Measurements from ENCODE around the gene GET3. TPM values are rescaled to one million over a fixed set of nuclear protein-coding genes. Genes with fewer than 3 reads are reported as not detected.

Gene GET3
- total and polyA plus RNA-seq, 5 donors from 2014 or later, result 37.9 to 91.2 (median 72.7) TPM

DNA sequence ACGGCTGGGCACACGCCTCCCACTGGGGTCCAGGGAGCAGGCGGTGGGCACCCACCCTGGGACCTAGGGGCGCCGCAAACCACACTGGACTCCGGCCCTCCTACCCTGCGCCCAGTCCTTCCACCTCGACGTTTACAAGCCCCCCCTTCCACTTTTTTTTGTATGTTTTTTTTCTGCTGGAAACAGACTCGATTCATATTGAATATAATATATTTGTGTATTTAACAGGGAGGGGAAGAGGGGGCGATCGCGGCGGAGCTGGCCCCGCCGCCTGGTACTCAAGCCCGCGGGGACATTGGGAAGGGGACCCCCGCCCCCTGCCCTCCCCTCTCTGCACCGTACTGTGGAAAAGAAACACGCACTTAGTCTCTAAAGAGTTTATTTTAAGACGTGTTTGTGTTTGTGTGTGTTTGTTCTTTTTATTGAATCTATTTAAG is 55.6 kb downstream of the GET3 start:
- Mint-ChIP-seq H3K36me3 (no peaks in the 10 kb centered on the region), H3K27me3 (peaks cover 27% of the 10 kb centered on the region), H3K27ac (peak overlapping the region; percentile 97 to 100 (median 98)), H3K4me1 (peaks cover 9 to 47% (median 33%) of the 10 kb centered on the region in 4 donors), H3K9me3 (peaks cover 0 to 14% (median 0%) of the 10 kb centered on the region in 7 donors), H3K4me3 (peak overlapping the region; percentile 95 to 100 (median 97))
- no peaks in the 10 kb centered on the region for H3K36me3 ChIP-seq (ENCODE audit: control insufficient read depth, insufficient read depth, low read length)
- DNase-seq (peak in 2 of 3 donors; percentile 26 to 37), ATAC-seq (ENCODE audit: low read depth in 2 of 2) (no peak)
- peaks cover 56% of the 10 kb centered on the region for H3K4me1 ChIP-seq (ENCODE audit: control insufficient read depth, insufficient read depth, low read length, poor library complexity, severe bottlenecking)
- no peaks in the 10 kb centered on the region for H3K27me3 ChIP-seq (ENCODE audit: control insufficient read depth, insufficient read depth, low read length)
- H3K4me3 ChIP-seq (ENCODE audit: low read depth, low read length), result peak overlapping the region; percentile 88
- peak overlapping the region; percentile 100 for H3K27ac ChIP-seq (ENCODE audit: insufficient read depth, low read length, poor library complexity, severe bottlenecking)
- H3K9me3 ChIP-seq (ENCODE audit: control insufficient read depth in 2 of 2, low read length in 2 of 2), result no peaks in the 10 kb centered on the region

DNA sequence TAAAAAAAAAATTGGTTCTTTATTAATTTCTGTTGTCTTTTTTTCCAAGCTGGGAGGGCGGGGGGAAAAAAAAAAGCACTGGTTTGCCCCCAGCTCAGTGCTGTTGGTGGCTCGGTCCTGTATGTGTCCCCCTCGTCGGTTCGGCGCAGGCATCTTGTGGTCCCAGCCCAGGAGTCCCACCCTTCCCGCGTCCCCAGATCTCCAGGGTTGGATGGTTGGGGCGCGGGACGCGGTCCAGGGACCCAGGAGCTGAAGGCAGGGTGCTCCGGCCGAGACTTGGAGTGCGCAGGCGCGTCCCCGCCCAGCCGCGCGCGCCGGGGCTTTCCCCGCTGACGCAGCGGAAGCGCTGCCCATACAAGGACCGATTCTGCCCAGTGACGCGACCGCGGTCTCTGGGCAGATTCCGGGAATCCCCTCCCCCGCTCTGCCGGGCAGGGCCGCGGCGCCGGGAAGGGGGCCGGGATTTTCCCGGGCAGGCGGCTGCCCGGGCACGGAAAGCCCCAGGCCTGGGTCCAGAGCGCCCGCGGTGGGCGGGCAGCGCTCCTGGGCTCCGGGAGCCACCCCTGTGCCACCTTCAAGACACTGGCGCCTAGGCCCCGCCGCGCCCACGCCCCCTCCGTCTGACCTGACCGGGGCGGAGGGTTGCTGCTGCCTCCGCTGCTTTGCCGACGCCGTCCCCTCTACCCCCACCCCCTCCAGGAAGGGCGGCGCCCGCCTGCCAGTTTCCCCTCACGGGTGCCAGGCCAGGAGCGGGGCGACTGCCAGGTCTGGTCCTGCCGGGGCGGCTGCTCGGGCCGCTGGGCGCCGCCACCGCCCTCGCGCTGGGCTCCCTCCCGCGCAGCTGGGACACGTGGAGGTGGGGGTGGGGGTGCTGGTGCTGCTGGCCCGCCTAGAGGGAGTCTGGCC is 56.2 kb downstream of the GET3 start:
- Histone ChIP-seq H3K4me3 (ENCODE audit: low read depth, low read length) (peak overlapping the region; percentile 88), H3K27ac (ENCODE audit: insufficient read depth, low read length, poor library complexity, severe bottlenecking) (peak overlapping the region; percentile 100), H3K9me3 (ENCODE audit: control insufficient read depth in 2 of 2, low read length in 2 of 2) (no peaks in the 10 kb centered on the region), H3K36me3 (ENCODE audit: control insufficient read depth, insufficient read depth, low read length) (no peaks in the 10 kb centered on the region), H3K27me3 (ENCODE audit: control insufficient read depth, insufficient read depth, low read length) (no peaks in the 10 kb centered on the region), H3K4me1 (ENCODE audit: control insufficient read depth, insufficient read depth, low read length, poor library complexity, severe bottlenecking) (peaks cover 53% of the 10 kb centered on the region)
- H3K4me3 Mint-ChIP-seq, result peak overlapping the region; percentile 95 to 100 (median 97)
- DNase-seq, result peak; percentile 90 to 97 (median 96)
- H3K9me3 Mint-ChIP-seq, result peaks cover 0 to 14% (median 0%) of the 10 kb centered on the region in 7 donors
- peaks cover 9 to 47% (median 30%) of the 10 kb centered on the region in 4 donors for H3K4me1 Mint-ChIP-seq
- H3K36me3 Mint-ChIP-seq, result no peaks in the 10 kb centered on the region
- ATAC-seq (ENCODE audit: low read depth in 2 of 2), result peak; percentile 56
- H3K27me3 Mint-ChIP-seq, result peaks cover 27% of the 10 kb centered on the region
- peak overlapping the region; percentile 97 to 100 (median 98) for H3K27ac Mint-ChIP-seq

DNA sequence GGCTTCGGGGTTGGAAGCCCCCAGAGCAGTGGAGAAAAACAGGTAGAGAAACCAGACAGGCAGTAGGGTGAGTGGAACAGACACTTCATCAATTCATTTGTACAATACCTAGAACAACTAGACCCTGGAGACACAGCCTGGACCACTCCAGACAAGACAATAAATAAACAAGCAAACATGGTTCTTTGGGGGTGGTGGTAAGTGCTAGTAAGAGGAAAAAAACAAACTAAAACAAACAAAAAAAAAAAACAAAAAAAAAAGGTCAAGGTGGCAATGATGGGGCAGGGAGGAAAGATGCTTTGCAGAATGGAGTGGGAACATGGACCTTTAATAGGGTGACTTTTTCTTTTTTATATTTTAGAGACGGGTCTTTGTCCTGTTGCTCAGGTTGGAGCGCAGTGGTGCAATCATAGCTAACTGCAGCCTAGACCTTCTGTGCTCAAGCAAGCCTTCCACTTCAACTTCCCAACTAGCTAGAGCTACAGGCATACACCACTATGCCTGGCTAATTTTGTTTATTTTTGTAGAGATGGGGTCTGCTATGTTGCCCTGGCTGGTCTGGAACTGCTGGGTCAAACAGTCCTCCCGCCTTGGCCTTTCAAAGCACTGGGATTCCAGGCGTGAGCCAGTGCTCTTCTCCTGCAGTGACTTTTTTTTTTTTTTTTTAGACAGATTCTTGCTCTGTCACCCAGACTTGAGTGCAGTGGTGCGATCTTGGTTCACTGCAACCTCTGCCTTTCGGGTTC is 57.1 kb downstream of the GET3 start:
- Mint-ChIP-seq H3K4me3 (peak overlapping the region; percentile 82 to 100 (median 97)), H3K36me3 (no peaks in the 10 kb centered on the region), H3K27me3 (peaks cover 27% of the 10 kb centered on the region), H3K27ac (peak overlapping the region; percentile 93 to 95 (median 94)), H3K9me3 (peaks cover 0 to 14% (median 0%) of the 10 kb centered on the region in 7 donors), H3K4me1 (peaks cover 9 to 42% (median 24%) of the 10 kb centered on the region in 4 donors)
- DNase-seq (peak in 1 of 3 donors; percentile 38), ATAC-seq (ENCODE audit: low read depth in 2 of 2) (no peak)
- Histone ChIP-seq H3K27me3 (ENCODE audit: control insufficient read depth, insufficient read depth, low read length) (no peaks in the 10 kb centered on the region), H3K4me1 (ENCODE audit: control insufficient read depth, insufficient read depth, low read length, poor library complexity, severe bottlenecking) (peaks cover 44% of the 10 kb centered on the region), H3K27ac (ENCODE audit: insufficient read depth, low read length, poor library complexity, severe bottlenecking) (peak overlapping the region; percentile 100), H3K4me3 (ENCODE audit: low read depth, low read length) (peak overlapping the region; percentile 80), H3K9me3 (ENCODE audit: control insufficient read depth in 2 of 2, low read length in 2 of 2) (no peaks in the 10 kb centered on the region), H3K36me3 (ENCODE audit: control insufficient read depth, insufficient read depth, low read length) (no peaks in the 10 kb centered on the region)

DNA sequence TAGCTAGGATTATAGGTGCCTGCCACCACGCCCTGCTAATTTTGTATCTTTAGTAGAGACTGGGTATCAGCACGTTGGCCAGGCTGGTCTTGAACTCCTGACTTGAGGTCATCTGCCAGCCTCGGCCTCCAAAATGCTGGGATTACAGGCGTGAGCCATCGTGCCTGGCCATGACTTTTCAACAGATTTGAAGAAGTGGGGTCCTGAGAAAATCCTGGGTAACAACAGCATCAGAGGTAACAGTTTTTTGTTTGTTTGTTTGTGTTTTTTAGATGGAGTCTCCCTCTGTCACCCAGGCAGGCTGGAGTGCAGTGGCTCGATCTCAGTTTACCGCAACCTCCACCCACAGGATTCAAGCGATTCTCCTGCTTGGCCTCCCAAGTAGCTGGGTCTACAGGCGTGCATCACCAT is 57.7 kb downstream of the GET3 start:
- peaks cover 9 to 42% (median 27%) of the 10 kb centered on the region in 4 donors for H3K4me1 Mint-ChIP-seq

DNA sequence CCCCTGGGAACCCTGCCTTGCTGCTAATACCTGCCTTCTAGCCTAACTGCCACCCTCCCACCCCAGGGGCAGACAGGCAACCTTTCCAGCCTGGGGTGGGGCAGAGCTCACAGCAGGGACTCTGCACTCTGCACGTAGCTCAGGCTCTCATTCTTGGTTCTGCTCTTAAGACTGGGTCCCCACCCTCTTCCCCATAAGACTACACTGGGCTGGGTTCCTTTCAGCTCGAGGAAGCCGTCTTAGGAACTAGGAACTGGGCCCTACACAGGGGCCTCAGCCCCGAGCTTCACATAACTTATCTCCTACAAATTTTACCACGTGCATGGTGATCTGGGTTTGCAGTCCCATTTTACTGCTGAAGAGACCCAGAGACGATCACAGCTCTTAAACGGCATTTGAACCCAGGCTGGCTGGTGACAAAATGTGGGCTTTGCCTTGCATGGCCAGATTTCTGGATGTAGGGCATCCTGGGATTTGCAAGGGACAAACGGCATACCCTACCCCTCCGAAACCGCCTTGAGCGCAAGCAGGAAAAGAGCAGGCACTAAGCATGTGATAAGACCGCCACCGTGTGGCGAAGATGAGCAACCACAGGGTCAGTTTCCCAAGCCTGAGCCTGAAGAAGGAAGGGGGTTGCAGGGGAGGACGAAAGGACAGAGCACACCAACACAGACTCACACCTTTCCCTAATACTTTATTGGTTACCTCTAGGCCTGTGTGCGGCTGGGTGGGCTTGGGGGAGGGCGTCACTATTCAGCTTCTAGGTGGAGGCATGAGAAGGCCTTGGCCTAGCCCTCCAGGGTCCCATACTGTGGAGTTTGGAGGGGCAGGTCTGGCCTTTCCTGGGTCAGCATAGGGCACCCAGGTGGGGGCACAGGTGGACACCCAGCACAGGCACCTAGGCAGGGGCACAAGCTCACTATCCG is 59.1 kb downstream of the GET3 start:
- Histone ChIP-seq H3K36me3 (ENCODE audit: control insufficient read depth, insufficient read depth, low read length) (no peaks in the 10 kb centered on the region), H3K27ac (ENCODE audit: insufficient read depth, low read length, poor library complexity, severe bottlenecking) (peak overlapping the region; percentile 66), H3K9me3 (ENCODE audit: control insufficient read depth in 2 of 2, low read length in 2 of 2) (no peaks in the 10 kb centered on the region), H3K4me1 (ENCODE audit: control insufficient read depth, insufficient read depth, low read length, poor library complexity, severe bottlenecking) (peaks cover 43% of the 10 kb centered on the region), H3K4me3 (ENCODE audit: low read depth, low read length) (peak overlapping the region; percentile 59), H3K27me3 (ENCODE audit: control insufficient read depth, insufficient read depth, low read length) (no peaks in the 10 kb centered on the region)
- Mint-ChIP-seq H3K27ac (peak overlapping the region; percentile 95 to 97 (median 95)), H3K4me1 (peaks cover 9 to 43% (median 31%) of the 10 kb centered on the region in 4 donors), H3K9me3 (peaks cover 0 to 11% (median 0%) of the 10 kb centered on the region in 7 donors), H3K27me3 (peaks cover 19% of the 10 kb centered on the region), H3K36me3 (peaks cover 3% of the 10 kb centered on the region), H3K4me3 (peak overlapping the region; percentile 83 to 89 (median 86))
- DNase-seq (peak; percentile 67 to 86 (median 84)), ATAC-seq (ENCODE audit: low read depth in 2 of 2) (peak in 1 of 2 donors; percentile 9)

More for the DNA sequence above, 57.7 kb downstream of the GET3 start:
- H3K9me3 ChIP-seq (ENCODE audit: control insufficient read depth in 2 of 2, low read length in 2 of 2), result no peaks in the 10 kb centered on the region
- peaks cover 42% of the 10 kb centered on the region for H3K4me1 ChIP-seq (ENCODE audit: control insufficient read depth, insufficient read depth, low read length, poor library complexity, severe bottlenecking)
- H3K36me3 ChIP-seq (ENCODE audit: control insufficient read depth, insufficient read depth, low read length), result no peaks in the 10 kb centered on the region
- no peak for ATAC-seq (ENCODE audit: low read depth in 2 of 2)
- H3K27ac ChIP-seq (ENCODE audit: insufficient read depth, low read length, poor library complexity, severe bottlenecking), result peak overlapping the region; percentile 100
- H3K4me3 Mint-ChIP-seq, result peak overlapping the region; percentile 82 to 100 (median 97)
- H3K27ac Mint-ChIP-seq, result peak overlapping the region; percentile 93 to 95 (median 94)
- peaks cover 0 to 14% (median 0%) of the 10 kb centered on the region in 7 donors for H3K9me3 Mint-ChIP-seq
- peaks cover 27% of the 10 kb centered on the region for H3K27me3 Mint-ChIP-seq
- no peaks in the 10 kb centered on the region for H3K27me3 ChIP-seq (ENCODE audit: control insufficient read depth, insufficient read depth, low read length)
- H3K4me3 ChIP-seq (ENCODE audit: low read depth, low read length), result peak overlapping the region; percentile 80
- peaks cover 3% of the 10 kb centered on the region for H3K36me3 Mint-ChIP-seq
- no peak for DNase-seq

DNA sequence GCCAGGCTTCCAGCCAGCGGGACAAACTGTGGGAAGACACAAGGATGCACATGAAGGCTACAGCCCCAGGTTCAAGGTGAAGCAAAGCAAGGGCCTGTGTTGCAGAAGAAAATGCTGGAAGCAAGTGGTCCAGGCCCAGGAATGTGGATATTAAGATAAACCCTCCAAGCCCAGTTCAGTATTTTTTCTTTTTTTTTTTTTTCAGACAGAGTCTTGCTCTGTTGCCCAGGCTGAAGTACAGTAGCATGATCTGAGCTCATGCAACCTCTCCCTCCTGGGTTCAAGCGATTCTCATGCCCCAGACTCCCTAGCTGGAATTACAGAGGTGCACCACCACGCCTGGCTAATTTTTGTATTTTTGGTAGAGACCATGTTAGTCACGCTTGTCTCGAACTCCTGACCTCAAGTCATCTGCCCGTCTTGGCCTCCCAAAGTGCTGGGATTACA is 59.9 kb downstream of the GET3 start:
- DNase-seq, result no peak
- peaks cover 0 to 11% (median 0%) of the 10 kb centered on the region in 7 donors for H3K9me3 Mint-ChIP-seq
- peaks cover 10 to 47% (median 32%) of the 10 kb centered on the region in 4 donors for H3K4me1 Mint-ChIP-seq
- H3K36me3 ChIP-seq (ENCODE audit: control insufficient read depth, insufficient read depth, low read length), result no peaks in the 10 kb centered on the region
- ATAC-seq (ENCODE audit: low read depth in 2 of 2), result no peak
- H3K36me3 Mint-ChIP-seq, result peaks cover 3% of the 10 kb centered on the region
- H3K27ac ChIP-seq (ENCODE audit: insufficient read depth, low read length, poor library complexity, severe bottlenecking), result peak overlapping the region; percentile 66
- H3K4me1 ChIP-seq (ENCODE audit: control insufficient read depth, insufficient read depth, low read length, poor library complexity, severe bottlenecking), result peaks cover 46% of the 10 kb centered on the region
- H3K27me3 Mint-ChIP-seq, result peaks cover 13% of the 10 kb centered on the region
- no peaks in the 10 kb centered on the region for H3K9me3 ChIP-seq (ENCODE audit: control insufficient read depth in 2 of 2, low read length in 2 of 2)
- no peaks in the 10 kb centered on the region for H3K27me3 ChIP-seq (ENCODE audit: control insufficient read depth, insufficient read depth, low read length)
- no peak overlapping the region for H3K27ac Mint-ChIP-seq
- peak overlapping the region in 1 of 4 donors; percentile 86 for H3K4me3 Mint-ChIP-seq
- no peak overlapping the region for H3K4me3 ChIP-seq (ENCODE audit: low read depth, low read length)

All from CD4-positive, CD25-positive, alpha-beta regulatory T cell (primary cell).